ENCODE data around the gene GAK. TPM values are rescaled to one million over a fixed set of nuclear protein-coding genes. Genes with fewer than 3 reads are reported as not detected.
"Not testable (repeated sequence)": the region's sequence is repeated elsewhere in the genome, so short reads cannot be mapped to it uniquely, and the experiment has no call there.

GAK gene
- total and polyA plus RNA-seq, 8 donors = 47.5 to 226 (median 64.8) TPM

GRCh38 chr4:946103-946450, 14.0 kb upstream of the GAK start:
- 76 to 83% methylated on average over 9 of the region's 9 CpGs for WGBS, 2 donors

GRCh38 chr4:945274-946102, 13.4 kb upstream of the GAK start:
- ATAC-seq (no peak), FAIRE-seq (no peak)

More at GRCh38 chr4:946103-946450, 14.0 kb upstream of the GAK start:
- H3K4me1 ChIP-seq = no peaks in the 10 kb centered on the region
- TF ChIP-seq CTCF (IDR thresholded peaks at IDR 0.05) = no peak
- no peak overlapping the region for H3K27ac ChIP-seq
- DNase-seq = peak in 1 of 6 donors; percentile 37
- H3K4me3 ChIP-seq = no peak overlapping the region
- intact Hi-C loops (cut with DNase I) = no loop called here
- H3K36me3 ChIP-seq = no peaks in the 10 kb centered on the region
- H3K9me3 ChIP-seq = no peaks in the 10 kb centered on the region
- no peak for ATAC-seq
- no peaks in the 10 kb centered on the region for H3K27me3 ChIP-seq
- no peak for FAIRE-seq

GRCh38 chr4:939508-939907, 7.4 kb upstream of the GAK start:
- FAIRE-seq; H3K9me3 ChIP-seq; H3K27me3 ChIP-seq; H3K27ac ChIP-seq; H3K4me3 ChIP-seq; ATAC-seq; DNase-seq; intact Hi-C loops (cut with DNase I); H3K36me3 ChIP-seq; H3K4me1 ChIP-seq: not testable (repeated sequence)
- WGBS, 2 donors = 82 to 89% methylated on average over 4 of the region's 4 CpGs

More at GRCh38 chr4:945274-946102, 13.4 kb upstream of the GAK start:
- Histone ChIP-seq H3K9me3 (no peaks in the 10 kb centered on the region), H3K4me1 (no peaks in the 10 kb centered on the region), H3K27ac (no peak overlapping the region), H3K27me3 (no peaks in the 10 kb centered on the region), H3K36me3 (no peaks in the 10 kb centered on the region), H3K4me3 (no peak overlapping the region)
- no peak for TF ChIP-seq CTCF (IDR thresholded peaks at IDR 0.05)
- DNase-seq = peak in 1 of 6 donors; percentile 36
- 74 to 75% methylated on average over 28 of the region's 28 CpGs for WGBS, 2 donors
- intact Hi-C loops (cut with DNase I) = no loop called here

- no peaks in the 10 kb centered on the region for H3K27me3 ChIP-seq
- H3K36me3 ChIP-seq = no peaks in the 10 kb centered on the region
- ATAC-seq = peak in 3 of 4 donors; percentile 13 to 32 (median 24)
- no peak for TF ChIP-seq CTCF (IDR thresholded peaks at IDR 0.05)
- FAIRE-seq = no peak
- no peak for DNase-seq
- H3K9me3 ChIP-seq = no peaks in the 10 kb centered on the region
- H3K4me3 ChIP-seq = peak overlapping the region; percentile 90 to 100 (median 97)
- 2 to 4% methylated on average over 11 of the region's 11 CpGs for whole genome bisulfite sequencing, 2 donors
- peak overlapping the region; percentile 22 to 92 (median 83) for H3K27ac ChIP-seq
- intact Hi-C loops (cut with DNase I) = no loop called here
- H3K4me1 ChIP-seq = peaks cover 9 to 24% (median 17%) of the 10 kb centered on the region in 3 donors
Measured at GRCh38 chr4:932713-933070, 576 bp upstream of the GAK start.

GRCh38 chr4:931194-931959, 739 bp downstream of the GAK start:
- TF ChIP-seq CTCF (IDR thresholded peaks at IDR 0.05) = no peak
- Histone ChIP-seq H3K9me3 (no peaks in the 10 kb centered on the region), H3K4me1 (peaks cover 9 to 24% (median 17%) of the 10 kb centered on the region in 3 donors), H3K4me3 (peak overlapping the region; percentile 90 to 100 (median 97)), H3K27ac (peak overlapping the region; percentile 78 to 92 (median 86)), H3K36me3 (no peaks in the 10 kb centered on the region), H3K27me3 (no peaks in the 10 kb centered on the region)
- DNase-seq (peak in 4 of 6 donors; percentile 37 to 54 (median 42)), FAIRE-seq (no peak), ATAC-seq (peak; percentile 5 to 17 (median 12))
- 1% methylated on average over 31 of the region's 31 CpGs for WGBS, 2 donors
- intact Hi-C loops (cut with DNase I) = no loop called here

Data from pancreas (tissue), 10 donors.